CD4-positive, alpha-beta T cell treated with Interleukin-1 beta for 1 hour (primary cell): ENCODE measurements around the gene RPUSD4.

ENCODE experiments used
- DNase-seq, 2 donors: peaks; one replicate each; pipeline ENCODE4 v3.0.0-alpha.2; 2020 to 2022

RPUSD4 gene

DNA sequence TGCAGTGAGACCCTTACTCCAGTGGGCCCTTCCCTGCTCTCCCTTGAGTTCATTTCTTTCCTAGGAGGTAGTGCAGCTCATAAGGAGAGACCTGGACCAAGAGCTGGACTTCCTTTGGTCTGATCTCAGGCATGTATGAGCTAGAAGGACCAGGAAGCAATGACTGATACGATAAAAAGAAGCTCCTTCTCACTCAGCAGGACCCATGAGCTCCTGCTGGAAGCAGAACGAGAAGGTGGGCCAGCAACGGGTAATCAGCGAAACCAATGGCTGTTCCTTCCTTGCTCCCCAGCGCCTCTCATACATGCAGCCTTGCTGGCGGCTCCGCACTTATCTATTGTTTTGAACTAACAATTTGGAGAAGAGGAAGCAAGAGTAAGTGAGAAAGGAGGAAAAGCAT lies 56.8 kb downstream of the RPUSD4 start:
- no peak for DNase-seq

DNA sequence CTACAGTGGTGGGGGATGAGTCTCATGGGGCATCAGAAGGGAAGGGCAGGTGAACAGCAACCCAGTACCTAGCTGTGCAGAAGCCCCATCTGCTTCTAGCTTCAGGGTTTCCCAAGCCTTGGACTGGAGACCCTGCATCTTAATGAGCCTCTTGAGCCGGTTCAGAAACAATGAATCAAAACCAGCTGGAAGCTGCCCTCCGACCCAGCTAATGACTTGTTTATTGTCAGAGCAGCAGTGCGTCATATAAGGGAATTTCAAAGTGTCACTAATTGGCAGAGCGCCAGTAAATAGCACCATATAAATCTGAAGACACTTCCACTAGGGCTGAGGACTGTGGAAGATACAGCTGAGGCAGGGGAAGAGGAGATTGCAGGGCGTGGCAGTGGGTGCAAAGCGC lies 57.5 kb downstream of the RPUSD4 start:
- DNase-seq = no peak

DNA sequence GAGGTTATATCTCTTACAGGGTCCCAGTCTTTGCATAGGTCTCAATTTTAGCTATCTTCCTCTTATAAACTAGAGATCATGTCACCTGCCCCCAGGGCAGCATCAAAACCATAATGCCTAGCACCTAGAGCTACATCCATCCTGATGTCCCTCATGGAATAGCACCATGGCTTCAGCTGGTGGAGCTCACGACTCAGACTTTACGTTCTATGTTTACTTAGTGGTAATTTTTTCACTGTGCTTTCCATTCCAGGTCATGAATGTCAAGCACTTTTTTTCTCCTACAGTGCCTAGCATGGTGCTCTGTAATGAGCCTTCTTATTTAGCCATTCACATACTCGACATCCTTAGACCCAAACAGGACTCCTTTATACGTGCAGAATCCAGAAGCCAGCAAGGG lies 58.4 kb downstream of the RPUSD4 start:
- no peak for DNase-seq

DNA sequence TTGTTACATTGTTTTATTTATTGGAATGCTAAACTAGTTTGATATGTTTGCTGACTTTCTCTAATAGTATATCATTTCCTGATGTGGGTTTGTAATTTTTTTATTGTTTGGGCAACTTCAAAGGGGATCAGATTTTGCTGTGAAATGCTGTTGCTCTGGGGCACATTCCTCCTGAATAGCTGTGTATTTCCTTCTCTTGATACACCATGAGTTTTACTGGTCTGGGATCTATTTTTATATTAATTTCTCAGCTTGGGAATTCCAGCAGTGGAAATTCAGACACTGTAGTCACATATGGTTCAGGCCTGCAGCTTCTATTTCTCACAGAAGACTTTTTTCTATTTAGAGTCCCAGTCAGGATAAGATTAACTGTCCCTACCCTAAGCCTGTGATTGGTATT lies 58.9 kb downstream of the RPUSD4 start:
- DNase-seq = no peak

DNA sequence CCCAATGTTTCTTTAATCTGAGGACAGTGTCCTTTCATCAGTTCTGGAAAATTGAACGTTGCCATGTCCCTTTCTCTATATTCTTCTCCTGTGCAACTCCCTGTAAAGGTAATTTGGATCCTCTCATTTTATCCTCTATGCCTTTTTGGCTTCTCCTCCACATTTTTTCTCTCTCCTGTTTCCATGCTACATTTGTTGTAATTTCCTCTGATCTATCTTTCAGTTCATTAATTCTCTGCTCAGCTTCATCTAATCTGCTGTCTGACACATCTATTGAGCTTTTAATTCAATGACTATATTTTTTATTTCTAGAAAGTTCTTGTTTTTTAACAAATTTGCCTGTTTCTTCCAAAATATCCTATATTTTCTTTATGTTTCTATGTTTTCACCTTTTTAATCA lies 59.3 kb downstream of the RPUSD4 start:
- no peak for DNase-seq
